GM21576 (cell line): Measurements from ENCODE around the gene MICAL3.

Experiments used
- ATAC-seq: cut with Tn5 transposase; IDR thresholded peaks from one replicate; pipeline ENCODE4 v1.9.1; 2021; ENCODE audit warnings: mild to moderate bottlenecking, moderate library complexity; ENCODE audit not compliant: unreplicated experiment

Gene MICAL3

GRCh38 chr22:17974703-17975372 is 49.5 kb downstream of the MICAL3 start:
- no peak for ATAC-seq

GRCh38 chr22:17974087-17974486 is 50.3 kb downstream of the MICAL3 start:
- no peak for ATAC-seq

- no peak for ATAC-seq
Measured at GRCh38 chr22:17973217-17973616, 51.1 kb downstream of the MICAL3 start.

GRCh38 chr22:17972385-17973191 is 51.8 kb downstream of the MICAL3 start:
- ATAC-seq, result no peak

- ATAC-seq, result no peak
Measured at GRCh38 chr22:17971711-17972110, 52.6 kb downstream of the MICAL3 start.

- ATAC-seq, result no peak
Measured at GRCh38 chr22:17970201-17970708, 54.1 kb downstream of the MICAL3 start.

GRCh38 chr22:17969701-17970113 is 54.7 kb downstream of the MICAL3 start:
- ATAC-seq, result no peak

- ATAC-seq, result no peak
Measured at GRCh38 chr22:17968126-17968525, 56.2 kb downstream of the MICAL3 start.

GRCh38 chr22:17966403-17966717 is 58.0 kb downstream of the MICAL3 start:
- no peak for ATAC-seq

GRCh38 chr22:17965538-17966402 is 58.6 kb downstream of the MICAL3 start:
- no peak for ATAC-seq

GRCh38 chr22:17964643-17965042 is 59.7 kb downstream of the MICAL3 start:
- peak; percentile 67 for ATAC-seq

- ATAC-seq, result peak; percentile 17
Measured at GRCh38 chr22:17964156-17964555, 60.2 kb downstream of the MICAL3 start.

GRCh38 chr22:17963015-17963414 is 61.3 kb downstream of the MICAL3 start:
- no peak for ATAC-seq

- no peak for ATAC-seq
Measured at GRCh38 chr22:17962168-17962567, 62.2 kb downstream of the MICAL3 start.

- no peak for ATAC-seq
Measured at GRCh38 chr22:17961446-17961729, 63.0 kb downstream of the MICAL3 start.

- ATAC-seq, result no peak
Measured at GRCh38 chr22:17960695-17961445, 63.5 kb downstream of the MICAL3 start.

- ATAC-seq, result no peak
Measured at GRCh38 chr22:17960011-17960410, 64.3 kb downstream of the MICAL3 start.

- no peak for ATAC-seq
Measured at GRCh38 chr22:17958166-17958565, 66.2 kb downstream of the MICAL3 start.

GRCh38 chr22:17957693-17958092 is 66.7 kb downstream of the MICAL3 start:
- no peak for ATAC-seq

GRCh38 chr22:17957204-17957603 is 67.2 kb downstream of the MICAL3 start:
- ATAC-seq, result no peak

GRCh38 chr22:17956630-17957029 is 67.7 kb downstream of the MICAL3 start:
- no peak for ATAC-seq
